EL (cell line): ENCODE results near the gene TUBB3.
"Not testable (repeated sequence)": the region's sequence is repeated elsewhere in the genome, so short reads cannot be mapped to it uniquely, and the experiment has no call there.

Source experiments
- DNase-seq: peaks from one replicate; pipeline ENCODE4 v3.0.0-alpha.2; 2016

Gene TUBB3

DNA sequence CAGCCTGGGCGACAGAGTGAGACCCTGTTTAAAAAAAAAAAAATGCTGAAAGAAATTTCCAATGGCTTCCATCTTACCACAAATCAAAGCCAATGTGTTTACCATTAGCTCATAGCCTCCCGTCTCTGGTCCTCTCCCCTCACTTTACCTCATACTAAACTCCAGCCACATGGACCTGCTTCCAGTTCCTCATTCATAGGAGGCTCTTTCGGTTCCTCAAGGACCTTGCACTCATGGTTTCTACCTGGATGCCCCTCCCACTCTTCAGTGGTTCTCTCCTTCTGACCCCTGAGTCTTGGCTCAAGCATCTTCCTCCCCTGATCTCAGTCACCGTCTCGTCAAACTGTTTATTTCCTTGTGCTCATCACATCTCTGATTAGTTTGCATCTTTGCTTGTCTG is 21.6 kb downstream of the TUBB3 start:
- no peak for DNase-seq

DNA sequence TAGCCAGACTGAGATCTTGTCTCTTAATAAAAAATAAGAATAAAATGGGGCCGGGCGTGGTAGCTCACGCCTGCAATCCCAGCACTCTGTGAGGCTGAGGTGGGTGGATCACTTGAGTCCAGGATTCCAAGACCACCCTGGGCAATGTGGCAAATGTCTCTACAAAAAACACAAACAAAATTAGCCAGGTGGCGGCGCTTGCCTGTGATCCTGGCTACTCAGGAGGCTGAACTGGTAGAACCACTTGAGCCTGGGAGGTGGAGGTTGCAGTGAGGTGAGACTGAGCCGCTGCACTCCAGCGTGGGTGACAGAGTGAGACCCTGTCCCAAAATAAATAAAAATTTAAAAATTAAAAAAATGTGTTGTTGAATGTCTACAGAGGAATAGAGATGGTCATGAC is 22.5 kb downstream of the TUBB3 start:
- DNase-seq: no peak

DNA sequence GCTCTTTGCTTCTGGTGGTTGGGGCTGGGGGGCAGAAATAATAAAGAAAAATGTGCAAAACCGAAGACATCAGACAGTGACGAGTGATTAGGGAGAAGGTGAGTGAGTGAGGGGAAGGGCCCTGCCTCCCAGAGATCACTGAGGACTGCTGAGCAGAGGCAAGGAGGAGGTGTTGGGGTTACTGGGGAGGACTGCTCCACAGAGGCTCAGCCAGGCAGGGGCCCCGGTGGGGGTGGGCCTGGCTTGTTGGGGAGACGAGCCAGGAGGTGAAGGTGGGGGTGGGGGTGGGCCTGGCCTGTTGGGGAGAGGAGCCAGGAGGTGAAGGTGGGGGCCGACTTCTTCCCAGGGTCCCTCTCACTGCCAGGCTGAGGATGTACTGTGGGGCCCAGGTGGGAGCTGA is 23.4 kb downstream of the TUBB3 start:
- no peak for DNase-seq

DNA sequence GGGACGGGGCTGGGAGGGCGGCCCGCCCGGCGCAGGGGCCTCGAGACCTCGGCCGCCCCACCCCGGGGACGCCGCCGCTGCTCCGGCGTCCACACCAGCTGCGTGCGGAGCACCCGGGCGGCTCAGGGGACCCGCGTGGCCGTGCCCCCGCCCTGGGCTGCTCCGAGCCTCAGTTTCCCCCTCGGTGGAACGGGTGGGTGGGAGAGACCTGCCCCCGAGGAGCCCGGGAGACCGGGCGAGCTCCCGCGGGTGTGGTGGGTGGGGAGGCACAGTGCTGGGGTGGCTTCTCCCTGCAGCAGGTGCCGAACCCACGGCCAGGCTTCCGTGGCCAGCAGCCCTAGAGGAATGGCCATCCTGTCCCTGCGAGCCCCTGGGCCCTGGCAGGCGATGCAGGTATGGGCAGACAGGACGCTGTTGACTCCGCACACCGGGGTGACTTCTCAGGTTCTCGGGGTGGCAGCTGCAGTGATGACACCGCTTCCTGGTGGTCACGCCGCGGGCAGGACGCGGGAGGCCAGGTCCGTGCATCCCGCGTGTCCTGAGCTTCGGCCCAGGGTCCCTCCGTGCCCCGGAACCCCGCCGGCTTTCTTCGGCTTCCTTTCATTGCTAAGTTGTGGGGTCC is 26.1 kb downstream of the TUBB3 start:
- no peak for DNase-seq

DNA sequence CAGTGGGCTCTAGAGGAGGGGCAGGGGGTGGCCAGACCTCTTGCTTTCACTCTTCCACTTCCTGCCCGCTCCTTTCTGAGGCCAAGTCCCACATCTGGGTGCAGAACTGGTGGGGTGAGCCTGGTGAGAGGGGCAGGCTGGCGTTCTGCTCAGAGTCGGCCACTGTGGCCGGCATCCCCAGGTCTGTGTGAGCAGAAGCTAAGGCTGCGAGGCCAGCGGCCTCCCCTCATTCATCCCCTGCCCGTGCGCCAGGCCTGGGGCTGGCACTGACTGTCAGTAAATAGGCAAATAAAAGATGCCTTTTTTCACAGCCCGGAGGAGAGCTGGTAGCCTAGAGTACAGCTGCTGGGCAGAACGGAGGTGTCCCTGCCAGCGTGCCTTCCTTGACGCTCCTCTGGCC is 26.6 kb downstream of the TUBB3 start:
- DNase-seq: no peak

DNA sequence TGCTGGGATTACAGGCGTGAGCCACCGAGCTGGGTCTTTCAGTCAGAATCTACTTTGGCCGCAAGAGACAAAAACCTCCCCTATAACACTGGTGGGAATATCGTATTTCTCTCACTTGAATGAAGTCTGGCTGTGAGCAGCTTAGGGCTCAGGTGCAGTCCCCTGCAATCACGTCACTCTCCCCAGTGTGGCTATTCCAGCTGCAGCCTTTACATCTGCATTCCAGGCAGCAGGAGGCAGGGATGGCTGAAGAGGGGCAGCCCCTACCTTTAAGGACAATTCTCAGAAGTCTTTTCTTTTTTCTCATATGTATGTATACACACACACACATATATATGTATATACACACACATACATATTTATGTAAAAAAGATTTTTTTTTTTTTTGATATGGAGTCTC is 28.4 kb downstream of the TUBB3 start:
- DNase-seq: no peak

DNA sequence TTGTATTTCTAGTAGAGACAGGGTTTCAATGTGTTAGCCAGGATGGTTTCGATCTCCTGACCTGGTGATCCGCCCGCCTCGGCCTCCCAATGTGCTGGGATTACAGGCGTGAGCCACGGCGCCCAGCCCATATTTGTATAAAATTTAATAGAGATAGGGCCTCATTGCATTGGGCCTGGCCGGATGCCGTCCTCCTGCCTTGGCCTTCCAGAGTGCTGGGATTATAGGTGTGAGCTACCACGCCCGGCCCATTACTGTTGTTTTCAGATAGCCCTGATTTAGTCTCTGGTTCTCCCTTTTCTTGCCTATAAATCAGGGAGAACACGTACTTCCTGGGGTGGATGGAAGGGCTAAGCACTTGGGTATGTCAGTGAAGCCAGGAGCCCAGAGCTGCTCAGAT is 28.9 kb downstream of the TUBB3 start:
- DNase-seq: no peak

DNA sequence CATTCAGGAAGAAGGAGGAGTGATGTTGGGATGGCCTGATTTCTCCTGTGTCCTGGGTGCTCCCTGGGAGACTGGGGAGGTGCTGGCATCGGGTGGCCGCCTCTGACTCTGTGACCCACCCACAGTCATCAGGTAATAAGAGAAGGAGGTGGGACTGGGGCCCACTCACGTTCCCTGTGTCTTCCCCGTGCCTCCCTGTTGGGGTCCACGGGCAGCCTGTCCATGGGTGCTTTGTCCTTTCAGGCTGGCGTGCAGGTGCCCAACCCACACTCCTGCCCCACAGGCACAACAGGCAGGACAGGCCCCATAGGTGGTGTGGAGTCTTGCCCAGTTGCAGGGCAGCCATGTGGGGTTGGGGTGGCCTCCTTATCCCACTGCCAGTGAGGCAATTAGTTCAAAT is 29.4 kb downstream of the TUBB3 start:
- no peak for DNase-seq

DNA sequence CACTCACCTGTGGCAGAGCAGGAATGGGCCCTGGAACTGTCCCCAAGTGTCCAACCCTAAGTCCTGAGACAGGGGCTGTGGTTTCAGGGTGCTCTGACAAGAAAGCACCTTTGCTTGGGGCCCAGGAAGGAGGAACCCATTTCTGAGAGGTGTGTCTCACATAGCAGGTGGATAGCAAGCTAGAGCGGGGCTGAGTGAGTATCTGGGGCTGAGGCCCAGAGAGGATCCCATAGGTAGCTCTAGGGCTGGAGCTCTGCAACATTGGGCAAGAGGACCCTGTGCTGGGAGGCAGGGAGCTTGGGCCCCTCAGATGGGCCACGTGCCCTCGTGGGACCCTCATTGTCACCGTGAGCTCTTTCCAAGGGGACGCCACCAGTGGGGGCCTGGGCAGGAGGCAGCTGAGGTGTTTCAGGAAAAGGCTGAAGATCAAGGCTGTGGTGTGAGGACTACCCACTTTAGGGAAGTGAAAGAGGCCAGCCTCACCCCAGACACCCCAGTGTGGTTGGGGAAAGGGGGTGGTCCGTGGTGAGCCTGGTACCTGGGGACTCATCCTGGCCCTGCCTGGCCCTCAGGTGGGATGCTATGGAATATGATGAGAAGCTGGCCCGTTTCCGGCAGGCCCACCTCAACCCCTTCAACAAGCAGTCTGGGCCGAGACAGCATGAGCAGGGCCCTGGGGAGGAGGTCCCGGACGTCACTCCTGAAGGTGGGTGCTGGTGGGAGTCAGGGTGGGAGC is 30.7 kb downstream of the TUBB3 start:
- DNase-seq: no peak

DNA sequence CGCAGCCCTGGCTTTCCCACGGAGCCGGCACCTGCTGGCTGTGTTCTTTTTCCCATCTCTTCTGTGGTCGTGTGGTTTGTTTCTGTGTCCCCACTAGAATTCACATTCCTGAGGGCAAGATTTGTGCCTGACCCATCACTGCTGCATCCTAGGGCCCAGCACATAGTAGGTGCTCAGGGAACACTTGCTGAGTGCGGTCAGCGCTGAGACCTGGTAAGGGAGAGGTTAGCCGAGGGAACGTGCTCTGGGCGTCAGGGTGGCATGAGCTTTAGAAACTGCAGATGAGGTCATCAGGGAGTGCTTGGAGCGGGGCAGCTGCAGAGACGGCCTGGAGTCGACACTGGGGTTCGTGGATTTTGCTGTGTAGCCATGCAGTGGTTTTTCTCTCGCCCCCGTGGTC is 31.3 kb downstream of the TUBB3 start:
- no peak for DNase-seq

DNA sequence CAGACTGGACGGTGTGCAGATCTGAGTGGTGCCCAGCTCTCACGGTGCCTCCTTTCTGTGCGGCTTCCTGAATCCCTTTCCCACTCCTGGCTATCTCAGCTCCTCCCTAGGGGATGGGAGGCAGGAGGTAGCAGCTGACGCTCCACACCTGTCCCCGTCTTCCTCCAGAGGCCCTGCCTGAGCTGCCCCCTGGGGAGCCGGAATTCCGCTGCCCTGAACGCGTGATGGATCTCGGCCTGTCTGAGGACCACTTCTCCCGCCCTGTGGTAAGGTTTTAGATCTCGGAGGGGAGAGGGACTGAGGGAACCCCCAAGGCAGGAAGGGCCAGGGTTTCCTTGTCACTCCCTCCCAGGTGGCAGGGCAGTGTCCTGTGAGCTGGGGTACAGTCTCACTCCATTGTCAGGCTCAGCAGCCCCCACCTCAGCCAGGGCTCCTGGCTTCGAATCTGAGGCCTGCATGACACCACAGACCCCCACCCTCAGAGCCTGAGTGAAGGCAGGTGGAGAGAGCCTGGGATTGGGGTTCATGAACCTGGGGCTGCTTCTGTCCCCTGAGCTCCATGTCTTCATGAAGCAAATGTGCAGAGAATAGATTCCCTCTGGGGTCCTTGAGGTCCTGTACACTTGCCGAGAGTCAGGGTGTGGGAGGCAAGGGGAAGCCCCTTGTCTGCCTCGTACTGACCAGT is 32.0 kb downstream of the TUBB3 start:
- no peak for DNase-seq

DNA sequence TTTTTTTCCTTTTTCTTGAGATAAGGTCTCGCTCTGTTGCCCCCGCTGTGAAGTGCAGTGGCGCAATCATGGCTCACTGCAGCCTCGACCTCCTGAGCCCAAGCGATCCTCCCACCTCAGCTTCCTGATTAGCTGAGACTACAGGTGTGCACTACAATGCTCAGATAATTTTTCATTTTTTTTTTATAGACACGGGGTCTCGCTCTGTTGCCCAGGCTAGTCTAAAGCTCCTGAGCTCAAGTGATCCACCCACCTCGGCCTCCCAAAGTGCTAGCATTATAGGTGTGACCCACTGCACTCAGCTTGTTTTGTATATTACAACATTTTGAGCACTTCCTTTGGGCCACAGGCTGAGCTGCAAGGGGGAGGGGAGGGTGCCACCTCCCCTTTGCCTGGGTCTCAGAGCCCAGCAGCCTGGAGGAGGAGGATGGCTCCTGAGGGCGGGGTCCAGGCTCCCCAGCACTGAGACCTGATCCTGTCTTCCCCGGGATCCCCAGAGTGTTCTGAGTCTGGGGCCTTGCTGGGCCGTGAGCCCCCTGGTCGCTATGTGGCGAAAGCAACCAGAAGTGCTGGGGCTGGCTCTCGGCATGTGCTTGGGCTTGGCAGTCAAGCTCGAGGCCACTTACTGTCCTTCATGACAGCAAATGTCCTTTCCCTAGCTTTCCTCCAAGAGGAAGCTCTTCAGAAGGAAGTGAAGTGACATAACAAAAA is 33.5 kb downstream of the TUBB3 start:
- no peak for DNase-seq

DNA sequence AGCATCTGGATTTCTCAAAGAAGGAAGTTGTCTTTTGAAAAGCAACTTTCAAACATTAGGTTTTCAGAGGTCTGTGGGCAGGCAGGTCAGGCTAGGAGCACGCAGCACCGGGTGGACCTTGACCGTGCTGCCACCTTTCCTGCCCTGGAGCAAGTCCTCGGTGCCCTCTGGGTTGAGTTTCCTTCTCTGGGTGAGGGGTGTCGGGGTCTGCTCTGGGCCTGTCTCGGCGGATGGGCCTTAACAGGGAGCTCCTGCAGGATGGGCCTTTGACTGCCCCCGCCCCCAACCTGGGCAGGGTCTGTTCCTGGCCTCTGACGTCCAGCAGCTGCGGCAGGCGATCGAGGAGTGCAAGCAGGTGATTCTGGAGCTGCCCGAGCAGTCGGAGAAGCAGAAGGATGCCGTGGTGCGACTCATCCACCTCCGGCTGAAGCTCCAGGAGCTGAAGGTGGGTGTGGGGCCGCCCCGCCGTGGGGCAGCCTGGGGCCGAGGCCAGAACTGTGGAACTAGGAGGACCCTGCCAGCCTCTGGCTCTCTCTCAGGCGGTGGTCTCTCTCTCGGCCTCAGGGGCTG is 34.2 kb downstream of the TUBB3 start:
- no peak for DNase-seq

DNA sequence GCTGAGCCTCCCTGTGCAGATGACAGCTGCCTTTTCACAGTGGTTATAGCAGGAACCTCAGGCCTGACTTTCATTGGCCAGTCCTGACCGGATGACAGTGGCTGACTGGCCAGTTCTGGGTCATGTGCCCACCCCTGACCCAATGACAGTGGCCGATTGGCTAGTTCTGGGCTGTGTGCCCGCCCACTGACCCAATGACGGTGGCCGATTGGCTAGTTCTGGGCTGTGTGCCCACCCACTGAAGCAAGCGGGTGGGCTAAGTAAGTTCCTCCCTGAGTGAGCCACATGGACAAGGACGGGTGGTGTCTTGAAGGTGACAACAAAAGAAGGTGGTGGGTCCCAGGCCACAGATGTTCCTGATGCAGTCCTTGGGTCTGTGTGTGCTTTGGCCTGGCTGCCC is 34.9 kb downstream of the TUBB3 start:
- DNase-seq: peak; percentile 31

DNA sequence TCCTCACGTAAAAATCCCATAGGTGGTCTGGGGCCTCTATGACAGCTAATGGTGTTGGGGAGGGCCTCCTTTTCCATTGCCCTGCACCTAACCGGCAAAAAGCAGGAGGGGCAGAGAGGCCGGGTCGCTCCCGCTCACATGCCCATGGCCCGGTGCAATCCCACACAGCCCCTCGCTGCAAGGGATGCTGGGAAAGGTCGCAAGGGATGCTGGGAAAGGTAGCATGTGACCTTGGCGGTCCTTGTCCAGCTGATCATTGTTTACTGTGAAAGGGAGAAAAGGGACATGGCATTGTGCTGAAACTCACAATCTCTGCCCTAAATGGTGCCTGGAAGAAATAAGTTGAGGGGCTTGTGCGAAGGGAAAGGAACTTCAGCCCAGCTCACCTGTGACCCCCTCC is 35.5 kb downstream of the TUBB3 start:
- no peak for DNase-seq

DNA sequence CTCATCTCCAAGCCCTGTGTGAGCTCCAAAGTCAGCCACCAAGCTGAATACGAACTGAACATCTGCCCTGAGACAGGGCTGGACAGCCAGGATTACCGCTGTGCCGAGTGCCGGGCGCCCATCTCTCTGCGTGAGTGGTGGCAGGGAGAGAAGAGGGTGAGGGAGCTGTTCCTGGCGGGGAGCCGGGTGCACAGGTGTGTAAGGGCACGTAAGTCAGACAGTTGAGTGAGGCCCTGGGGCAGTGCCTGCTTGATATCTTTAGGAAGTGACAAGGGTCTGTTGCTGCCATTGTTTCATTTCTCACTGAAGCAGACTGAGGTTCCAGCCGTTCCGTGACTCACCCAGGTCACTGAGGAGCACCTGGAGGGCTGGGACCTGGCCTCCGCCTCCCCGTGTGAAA is 37.8 kb downstream of the TUBB3 start:
- no peak for DNase-seq

DNA sequence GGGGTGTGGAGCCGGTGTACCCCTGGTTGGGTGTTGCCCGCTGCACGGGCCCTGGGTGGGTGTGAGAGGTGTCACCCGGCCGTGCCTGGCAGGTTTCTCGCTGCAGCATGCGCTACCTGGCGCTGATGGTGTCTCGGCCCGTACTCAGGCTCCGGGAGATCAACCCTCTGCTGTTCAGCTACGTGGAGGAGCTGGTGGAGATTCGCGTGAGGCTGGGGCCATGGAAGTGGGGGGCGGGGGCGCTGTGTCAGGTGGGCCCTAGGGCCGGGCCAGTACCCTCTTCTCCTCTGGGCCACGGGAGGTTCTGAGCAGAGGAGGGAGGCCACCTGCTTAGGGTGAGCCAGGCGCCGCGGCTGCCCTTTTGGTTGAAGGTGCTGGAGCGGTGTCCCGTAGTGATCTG is 38.8 kb downstream of the TUBB3 start:
- no peak for DNase-seq

DNA sequence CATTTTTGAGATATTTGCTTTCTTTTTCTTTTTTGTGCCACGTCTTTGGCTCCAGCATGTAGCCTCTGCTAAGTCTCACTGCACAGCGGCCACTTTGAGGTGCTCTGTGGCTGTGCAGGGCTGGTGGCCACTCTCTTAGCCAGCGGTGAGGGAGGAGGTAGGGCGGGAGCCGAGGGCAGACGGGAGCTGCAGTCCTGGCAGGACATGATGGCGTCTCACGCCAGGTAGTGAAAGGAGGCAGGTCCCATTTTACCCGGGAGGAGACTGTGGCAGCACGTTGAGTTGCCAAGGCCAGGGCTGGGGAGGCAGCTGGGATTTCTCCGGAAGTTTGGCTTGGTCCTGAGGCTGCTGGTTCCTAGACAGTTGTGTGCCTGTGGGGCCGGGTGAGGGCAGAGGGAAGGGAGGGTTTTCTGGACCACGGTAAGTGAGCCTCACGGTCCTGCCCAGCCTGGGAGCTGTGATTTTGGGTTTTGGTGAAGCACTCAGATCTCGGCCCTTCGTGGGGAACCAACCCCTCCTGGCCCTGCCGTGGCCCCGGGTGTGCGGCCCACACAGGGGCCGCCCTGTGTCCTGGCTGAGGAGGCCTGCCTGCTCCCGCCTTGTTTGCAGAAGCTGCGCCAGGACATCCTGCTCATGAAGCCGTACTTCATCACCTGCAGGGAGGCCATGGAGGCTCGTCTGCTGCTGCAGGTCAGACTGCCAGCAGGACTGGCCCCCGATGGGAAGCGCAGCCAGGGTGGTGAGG is 39.8 kb downstream of the TUBB3 start:
- no peak for DNase-seq

DNA sequence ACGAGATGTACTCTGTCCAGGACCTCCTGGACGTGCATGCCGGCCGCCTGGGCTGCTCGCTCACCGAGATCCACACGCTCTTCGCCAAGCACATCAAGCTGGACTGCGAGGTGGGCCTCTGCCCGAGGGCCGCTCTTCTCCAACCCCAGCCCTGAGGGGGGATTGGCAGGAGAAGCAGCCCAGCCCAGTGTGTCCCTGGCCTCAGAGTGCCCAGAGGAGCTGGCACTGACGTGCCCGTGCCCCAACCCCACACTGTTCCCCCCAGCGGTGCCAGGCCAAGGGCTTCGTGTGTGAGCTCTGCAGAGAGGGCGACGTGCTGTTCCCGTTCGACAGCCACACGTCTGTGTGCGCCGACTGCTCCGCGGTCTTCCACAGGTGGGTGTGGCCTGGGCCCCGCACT is 41.1 kb downstream of the TUBB3 start:
- DNase-seq: no peak

DNA sequence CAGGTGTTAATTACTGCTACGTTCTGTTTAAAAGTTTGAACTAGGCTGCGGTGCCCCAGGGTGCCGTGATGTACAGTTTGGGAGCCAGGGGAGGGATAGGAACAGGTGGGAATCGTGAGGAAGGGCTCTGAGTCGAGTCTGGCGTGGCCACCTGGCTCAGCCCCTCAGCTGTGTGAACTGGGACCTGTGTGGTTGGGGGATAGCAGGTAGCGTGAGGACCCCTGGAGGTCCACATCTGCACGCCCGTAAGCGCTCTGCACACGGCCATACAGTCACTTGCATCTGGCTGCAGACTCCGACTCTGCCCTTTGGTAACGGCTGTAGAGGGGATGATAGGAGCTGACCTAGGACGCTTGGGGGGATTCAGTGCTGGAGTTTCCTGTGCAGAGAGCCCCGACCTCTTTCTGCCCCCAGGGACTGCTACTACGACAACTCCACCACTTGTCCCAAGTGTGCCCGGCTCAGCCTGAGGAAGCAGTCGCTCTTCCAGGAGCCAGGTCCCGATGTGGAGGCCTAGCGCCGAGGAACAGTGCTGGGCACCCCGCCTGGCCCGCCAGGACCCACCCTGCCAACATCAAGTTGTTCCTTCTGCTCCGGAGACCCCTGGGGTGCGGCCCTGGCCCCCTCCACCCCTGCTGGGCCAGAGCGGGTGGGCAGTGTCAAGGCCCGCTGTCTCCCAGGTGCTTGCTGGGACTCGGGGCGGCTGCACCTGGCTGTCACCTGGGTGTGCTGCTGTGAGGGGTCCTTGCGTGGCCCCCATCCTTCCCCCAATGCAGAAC is 42.5 kb downstream of the TUBB3 start:
- no peak for DNase-seq

DNA sequence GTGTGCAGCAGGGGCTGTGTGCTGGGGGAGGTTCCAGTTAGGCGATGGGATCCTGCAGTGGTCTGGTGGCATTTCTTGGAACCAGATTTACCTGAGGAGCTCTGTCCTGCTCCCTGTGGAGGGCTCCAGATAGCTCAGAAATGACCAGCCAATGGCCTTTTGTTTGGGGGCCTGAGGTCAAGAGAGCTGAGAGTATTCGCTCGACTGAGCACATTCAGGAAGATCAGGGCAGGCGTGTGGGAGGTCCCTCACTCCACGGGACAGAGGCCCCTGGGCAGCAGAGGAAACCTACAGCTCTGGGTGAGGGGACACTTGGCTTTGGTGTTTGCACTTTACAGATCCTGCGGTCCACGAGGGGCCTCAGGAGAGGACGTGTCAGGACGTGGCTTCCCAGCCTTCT is 43.6 kb downstream of the TUBB3 start:
- no peak for DNase-seq

DNA sequence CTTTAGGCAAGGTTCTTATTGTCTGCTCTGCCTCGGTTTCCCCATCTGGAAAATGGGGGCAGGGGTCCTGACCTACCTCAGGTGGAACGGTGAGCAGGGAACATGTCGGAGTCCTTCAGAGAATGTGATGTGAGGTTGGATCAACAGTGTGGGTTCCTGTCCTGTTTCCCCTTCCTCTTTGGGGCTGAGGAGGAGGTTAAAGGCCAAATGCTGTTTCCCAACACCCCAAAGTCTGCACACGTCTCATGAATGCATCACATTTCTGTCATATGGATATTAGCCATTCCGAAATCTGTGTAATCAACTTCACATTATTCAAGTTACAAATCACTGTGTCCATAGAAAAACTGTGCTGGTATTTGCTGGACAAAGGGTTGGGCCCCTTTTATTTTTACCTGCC is 44.3 kb downstream of the TUBB3 start:
- DNase-seq: not testable (repeated sequence)
